OCI-LY1 (cell line): ENCODE measurements around the gene ZSCAN10.

Experiments used
- EZH2 ChIP-seq: fragments of 200-600 bp; sonication (generic), shearing (Covaris generic); IDR thresholded peaks from 2 replicates; pipeline ENCODE4 v1.8.0; 2017; ENCODE audit warnings: borderline replicate concordance, mixed run types, mild to moderate bottlenecking, antibody characterized with exemption, low read length, moderate library complexity, mixed read lengths
- TF ChIP-seq, protein P1 (sequence below): fragments of 200-600 bp; sonication (generic), shearing (Covaris generic); IDR thresholded peaks from 2 replicates; pipeline ENCODE4 v1.5.1; 2017; ENCODE audit warnings: mild to moderate bottlenecking, antibody characterized with exemption, low read length, moderate library complexity, mixed read lengths

DNA sequence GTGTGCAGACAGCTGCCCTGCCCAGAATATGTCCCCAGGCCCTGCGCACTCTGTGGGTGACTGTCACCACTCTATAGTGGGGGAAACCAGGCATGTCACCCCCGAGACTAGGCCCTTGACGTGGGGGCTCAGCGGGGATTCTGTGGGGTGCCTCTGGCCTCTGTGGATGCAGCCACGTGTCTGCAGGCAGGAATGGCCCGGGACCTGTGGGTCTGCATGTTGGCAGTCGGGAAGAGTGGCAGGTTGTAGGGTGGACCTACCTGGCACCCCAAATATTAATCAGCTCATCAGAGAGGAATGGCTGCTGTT lies 32.7 kb downstream of the ZSCAN10 start:
- TF ChIP-seq, protein P1, sequence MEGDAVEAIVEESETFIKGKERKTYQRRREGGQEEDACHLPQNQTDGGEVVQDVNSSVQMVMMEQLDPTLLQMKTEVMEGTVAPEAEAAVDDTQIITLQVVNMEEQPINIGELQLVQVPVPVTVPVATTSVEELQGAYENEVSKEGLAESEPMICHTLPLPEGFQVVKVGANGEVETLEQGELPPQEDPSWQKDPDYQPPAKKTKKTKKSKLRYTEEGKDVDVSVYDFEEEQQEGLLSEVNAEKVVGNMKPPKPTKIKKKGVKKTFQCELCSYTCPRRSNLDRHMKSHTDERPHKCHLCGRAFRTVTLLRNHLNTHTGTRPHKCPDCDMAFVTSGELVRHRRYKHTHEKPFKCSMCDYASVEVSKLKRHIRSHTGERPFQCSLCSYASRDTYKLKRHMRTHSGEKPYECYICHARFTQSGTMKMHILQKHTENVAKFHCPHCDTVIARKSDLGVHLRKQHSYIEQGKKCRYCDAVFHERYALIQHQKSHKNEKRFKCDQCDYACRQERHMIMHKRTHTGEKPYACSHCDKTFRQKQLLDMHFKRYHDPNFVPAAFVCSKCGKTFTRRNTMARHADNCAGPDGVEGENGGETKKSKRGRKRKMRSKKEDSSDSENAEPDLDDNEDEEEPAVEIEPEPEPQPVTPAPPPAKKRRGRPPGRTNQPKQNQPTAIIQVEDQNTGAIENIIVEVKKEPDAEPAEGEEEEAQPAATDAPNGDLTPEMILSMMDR: no peak
- no peak for TF ChIP-seq EZH2
